SU-DHL-6 (cell line): Measurements from ENCODE around the gene TOLLIP.

Source experiments
- H2AFZ ChIP-seq: fragments of 200-600 bp; sonication (generic); 2 replicates; pipeline ENCODE4 v1.6.1; 2014; ENCODE audit warnings: low read depth, mild to moderate bottlenecking, moderate library complexity, mixed read lengths, antibody characterized with exemption, low read length; ENCODE audit not compliant: severe bottlenecking
- H3F3A ChIP-seq: fragments of 200-600 bp; shearing (Covaris generic); 2 replicates; pipeline ENCODE4 v1.6.0; 2016; ENCODE audit warnings: antibody characterized with exemption, mild to moderate bottlenecking; ENCODE audit not compliant: insufficient read depth
- H3K27ac ChIP-seq: fragments of 200-600 bp; sonication (generic); 2 replicates; pipeline ENCODE4 v1.5.1; 2016; ENCODE audit warnings: low read depth, mild to moderate bottlenecking, low read length, moderate library complexity, mixed read lengths
- H3K27me3 ChIP-seq: fragments of 200-600 bp; sonication (generic), shearing (Covaris generic); 2 replicates; pipeline ENCODE4 v1.6.0; 2014; ENCODE audit warnings: mild to moderate bottlenecking, low read length
- H3K36me3 ChIP-seq: fragments of 200-600 bp; sonication (generic); 2 replicates; pipeline ENCODE4 v1.6.1; 2014; ENCODE audit warnings: mild to moderate bottlenecking, low read length, mixed read lengths
- H3K4me2 ChIP-seq: fragments of 300-600, 200-600 bp; shearing (Covaris generic), sonication (generic); 2 replicates; pipeline ENCODE4 v1.6.0; 2014; ENCODE audit warnings: low read length, low read depth, mild to moderate bottlenecking; ENCODE audit not compliant: poor library complexity, severe bottlenecking
- H3K4me3 ChIP-seq: fragments of 200-600 bp; sonication (generic); 2 replicates; pipeline ENCODE4 v1.5.1; 2014; ENCODE audit warnings: antibody characterized with exemption, low read length, mild to moderate bottlenecking, mixed read lengths; ENCODE audit not compliant: insufficient read depth, poor library complexity, severe bottlenecking
- H3K79me2 ChIP-seq: fragments of 200-600 bp; sonication (generic); 2 replicates; pipeline ENCODE4 v1.6.1; 2014; ENCODE audit warnings: mild to moderate bottlenecking, low read length, moderate library complexity; ENCODE audit not compliant: insufficient read depth
- H3K9ac ChIP-seq: fragments of 200-600 bp; sonication (generic); 2 replicates; pipeline ENCODE4 v1.7.0; 2014; ENCODE audit warnings: mild to moderate bottlenecking, low read length
- H3K9me2 ChIP-seq: fragments of 200-600 bp; sonication (generic); replicated peaks from 2 replicates; pipeline ENCODE4 v1.6.1; 2014; ENCODE audit warnings: low read length; ENCODE audit not compliant: insufficient read depth
- H3K9me3 ChIP-seq: fragments of 200-600 bp; sonication (generic); 2 replicates; pipeline ENCODE4 v1.6.1; 2014; ENCODE audit warnings: low read length, mixed read lengths; ENCODE audit not compliant: insufficient read depth
- H4K20me1 ChIP-seq: fragments of 200-600 bp; sonication (generic); 2 replicates; pipeline ENCODE4 v1.6.1; 2014; ENCODE audit warnings: low read depth, mild to moderate bottlenecking, antibody characterized with exemption, low read length, moderate library complexity, mixed read lengths
- EZH2phosphoT487 ChIP-seq: fragments of 200-600 bp; sonication (generic), shearing (Covaris generic); conservative IDR thresholded peaks from 2 replicates; pipeline ENCODE4 v1.6.1; 2018; ENCODE audit warnings: mild to moderate bottlenecking, antibody characterized with exemption, low read length, moderate library complexity, mixed read lengths
- TF ChIP-seq, protein P1 (sequence below): fragments of 200-600 bp; sonication (generic); IDR thresholded peaks from one replicate; pipeline ENCODE4 v1.5.1; 2017; ENCODE audit warnings: antibody characterized with exemption, mild to moderate bottlenecking, low read length, moderate library complexity; ENCODE audit not compliant: insufficient read depth, poor library complexity, severe bottlenecking

Gene TOLLIP

DNA sequence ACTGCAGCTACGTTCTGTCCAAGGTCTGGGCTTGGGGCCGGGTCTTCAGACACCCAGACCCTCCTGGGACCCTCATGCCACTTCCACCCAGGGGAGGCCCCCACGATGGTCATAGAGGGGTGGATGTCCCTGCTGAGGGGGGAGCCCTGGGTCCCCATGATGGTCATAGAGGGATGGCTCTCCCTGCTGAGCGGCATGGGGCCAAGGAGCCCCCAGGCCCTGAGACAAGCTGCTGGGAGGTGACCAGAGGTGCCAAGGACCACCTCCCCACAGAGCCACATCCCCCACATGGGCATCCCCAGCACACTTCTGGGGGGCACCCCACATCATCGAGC, 79.3 kb downstream of the TOLLIP start:
- TF ChIP-seq, protein P1, sequence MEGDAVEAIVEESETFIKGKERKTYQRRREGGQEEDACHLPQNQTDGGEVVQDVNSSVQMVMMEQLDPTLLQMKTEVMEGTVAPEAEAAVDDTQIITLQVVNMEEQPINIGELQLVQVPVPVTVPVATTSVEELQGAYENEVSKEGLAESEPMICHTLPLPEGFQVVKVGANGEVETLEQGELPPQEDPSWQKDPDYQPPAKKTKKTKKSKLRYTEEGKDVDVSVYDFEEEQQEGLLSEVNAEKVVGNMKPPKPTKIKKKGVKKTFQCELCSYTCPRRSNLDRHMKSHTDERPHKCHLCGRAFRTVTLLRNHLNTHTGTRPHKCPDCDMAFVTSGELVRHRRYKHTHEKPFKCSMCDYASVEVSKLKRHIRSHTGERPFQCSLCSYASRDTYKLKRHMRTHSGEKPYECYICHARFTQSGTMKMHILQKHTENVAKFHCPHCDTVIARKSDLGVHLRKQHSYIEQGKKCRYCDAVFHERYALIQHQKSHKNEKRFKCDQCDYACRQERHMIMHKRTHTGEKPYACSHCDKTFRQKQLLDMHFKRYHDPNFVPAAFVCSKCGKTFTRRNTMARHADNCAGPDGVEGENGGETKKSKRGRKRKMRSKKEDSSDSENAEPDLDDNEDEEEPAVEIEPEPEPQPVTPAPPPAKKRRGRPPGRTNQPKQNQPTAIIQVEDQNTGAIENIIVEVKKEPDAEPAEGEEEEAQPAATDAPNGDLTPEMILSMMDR, result no peak
- no peak for TF ChIP-seq EZH2phosphoT487
- Histone ChIP-seq H3K9ac (no peak overlapping the region), H3K79me2 (no peaks in the 10 kb centered on the region), H4K20me1 (no peaks in the 10 kb centered on the region), H3K27me3 (no peaks in the 10 kb centered on the region), H3K27ac (no peak overlapping the region), H3K9me3 (no peaks in the 10 kb centered on the region), H3K36me3 (no peaks in the 10 kb centered on the region), H3K9me2 (no peaks in the 10 kb centered on the region), H3K4me3 (no peak overlapping the region), H3F3A (no peaks in the 10 kb centered on the region), H3K4me2 (no peak overlapping the region), H2AFZ (no peak overlapping the region)

DNA sequence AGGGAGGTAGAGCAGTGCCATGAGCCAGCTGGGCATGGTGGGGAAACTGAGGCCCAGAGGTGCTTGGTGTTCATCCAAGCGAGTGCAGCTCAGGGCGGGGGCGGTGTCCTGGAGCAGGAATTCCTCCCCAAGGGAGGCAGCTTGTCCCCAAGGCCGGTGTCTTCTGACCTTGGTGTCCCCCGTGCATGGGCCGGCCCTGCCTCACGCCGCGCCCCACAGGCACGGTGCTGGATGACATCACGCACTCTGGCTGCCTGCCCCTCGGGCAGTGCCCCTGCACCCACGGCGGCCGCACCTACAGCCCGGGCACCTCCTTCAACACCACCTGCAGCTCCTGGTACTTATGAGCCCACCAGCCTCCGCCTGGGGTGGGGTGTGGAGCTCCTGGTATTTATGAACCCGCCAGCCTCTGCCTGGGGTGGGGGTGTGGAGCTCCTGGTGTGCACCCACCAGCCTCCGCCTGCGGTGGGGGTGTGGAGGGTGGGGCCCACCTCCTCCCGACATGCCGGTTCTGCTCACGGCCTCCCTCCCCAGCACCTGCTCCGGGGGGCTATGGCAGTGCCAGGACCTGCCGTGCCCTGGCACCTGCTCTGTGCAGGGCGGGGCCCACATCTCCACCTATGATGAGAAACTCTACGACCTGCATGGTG, 79.8 kb downstream of the TOLLIP start:
- H4K20me1 ChIP-seq, result no peaks in the 10 kb centered on the region
- TF ChIP-seq EZH2phosphoT487, result no peak
- TF ChIP-seq, protein P1, result no peak
- H3K27me3 ChIP-seq, result no peaks in the 10 kb centered on the region
- no peaks in the 10 kb centered on the region for H3K9me2 ChIP-seq
- no peak overlapping the region for H3K4me3 ChIP-seq
- no peaks in the 10 kb centered on the region for H3F3A ChIP-seq
- H2AFZ ChIP-seq, result no peak overlapping the region
- no peaks in the 10 kb centered on the region for H3K79me2 ChIP-seq
- no peak overlapping the region for H3K4me2 ChIP-seq
- no peak overlapping the region for H3K9ac ChIP-seq
- H3K9me3 ChIP-seq, result no peaks in the 10 kb centered on the region
- no peaks in the 10 kb centered on the region for H3K36me3 ChIP-seq
- no peak overlapping the region for H3K27ac ChIP-seq

DNA sequence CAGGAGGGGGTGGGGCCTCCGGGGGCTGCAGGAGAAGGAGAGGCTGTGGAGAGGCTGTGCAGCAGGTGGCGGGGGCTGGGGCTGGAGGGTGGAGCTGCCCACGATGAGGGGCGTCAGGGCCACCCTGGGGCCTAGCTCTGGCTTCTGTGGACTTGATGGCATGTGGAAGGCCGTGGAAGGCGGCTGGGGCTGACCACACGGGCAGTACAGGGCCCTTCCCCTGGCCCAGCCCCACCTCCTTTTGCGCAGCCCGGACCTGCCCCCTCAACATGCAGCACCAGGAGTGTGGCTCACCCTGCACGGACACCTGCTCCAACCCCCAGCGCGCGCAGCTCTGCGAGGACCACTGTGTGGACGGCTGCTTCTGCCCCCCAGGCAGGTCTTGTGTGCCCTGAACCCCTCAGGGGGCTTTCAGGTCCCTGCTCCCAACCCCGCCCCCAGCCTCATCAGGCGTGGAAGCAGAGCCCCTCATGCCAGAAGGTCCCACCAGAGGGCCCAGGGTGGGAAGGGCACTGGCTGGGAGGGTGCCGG, 80.4 kb downstream of the TOLLIP start:
- Histone ChIP-seq H3K27me3 (no peaks in the 10 kb centered on the region), H3K4me2 (no peak overlapping the region), H3K9me3 (no peaks in the 10 kb centered on the region), H3K27ac (no peak overlapping the region), H3K36me3 (no peaks in the 10 kb centered on the region), H3K9ac (no peak overlapping the region), H4K20me1 (no peaks in the 10 kb centered on the region), H2AFZ (no peak overlapping the region), H3K79me2 (no peaks in the 10 kb centered on the region), H3K9me2 (no peaks in the 10 kb centered on the region), H3F3A (no peaks in the 10 kb centered on the region), H3K4me3 (no peak overlapping the region)
- TF ChIP-seq, protein P1, result no peak
- TF ChIP-seq EZH2phosphoT487, result no peak
